A673 (cell line): Measurements from ENCODE around the gene TNFRSF11A.

Experiments used
- CTCF ChIP-seq: fragments of 300-800, 200-600 bp; sonication (generic); conservative IDR thresholded peaks from 2 replicates; pipeline ENCODE4 v1.5.1; 2017; ENCODE audit warnings: low read depth, mild to moderate bottlenecking, antibody characterized with exemption, low read length, moderate library complexity, mixed read lengths
- EZH2 ChIP-seq: fragments of 200-600 bp; sonication (generic); IDR thresholded peaks from 2 replicates; pipeline ENCODE4 v1.6.1; 2017; ENCODE audit warnings: borderline replicate concordance, low read depth, mild to moderate bottlenecking, mixed read lengths, antibody characterized with exemption, low read length; ENCODE audit not compliant: poor library complexity, severe bottlenecking

DNA sequence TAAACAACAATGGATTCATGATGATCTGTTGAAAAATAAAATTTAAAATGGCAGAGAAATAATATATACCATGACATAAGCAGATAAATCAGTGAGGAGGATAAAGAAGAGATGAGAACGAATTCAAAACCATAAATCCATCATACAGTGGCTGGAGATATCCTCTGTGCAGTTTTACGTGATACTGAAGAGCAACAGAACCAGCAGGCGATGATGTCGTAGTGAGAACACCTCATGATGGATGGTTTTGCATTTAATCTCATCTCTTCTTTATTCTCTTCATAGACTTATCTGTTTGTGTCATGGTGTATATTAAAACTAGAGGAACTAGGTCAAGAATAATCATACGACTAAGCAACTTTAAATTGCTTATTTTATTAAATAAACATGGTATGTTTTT, 56.3 kb downstream of the TNFRSF11A start:
- TF ChIP-seq CTCF (no peak), EZH2 (no peak)
